Breast epithelium (tissue), 3 donors: Measurements from ENCODE around the gene PRSS38.

Experiments used
- POLR2A ChIP-seq: fragments of 450-650 bp; IDR thresholded peaks from one replicate; pipeline ENCODE4 v1.6.1; 2016; ENCODE audit warnings: antibody characterized with exemption, mild to moderate bottlenecking, moderate library complexity
- POLR2AphosphoS5 ChIP-seq, 3 donors: sonication (generic); formaldehyde crosslinking; IDR thresholded peaks; one replicate each; pipeline ENCODE4 v1.6.1; 2017; ENCODE audit warnings: antibody characterized with exemption in 3 of 3

DNA sequence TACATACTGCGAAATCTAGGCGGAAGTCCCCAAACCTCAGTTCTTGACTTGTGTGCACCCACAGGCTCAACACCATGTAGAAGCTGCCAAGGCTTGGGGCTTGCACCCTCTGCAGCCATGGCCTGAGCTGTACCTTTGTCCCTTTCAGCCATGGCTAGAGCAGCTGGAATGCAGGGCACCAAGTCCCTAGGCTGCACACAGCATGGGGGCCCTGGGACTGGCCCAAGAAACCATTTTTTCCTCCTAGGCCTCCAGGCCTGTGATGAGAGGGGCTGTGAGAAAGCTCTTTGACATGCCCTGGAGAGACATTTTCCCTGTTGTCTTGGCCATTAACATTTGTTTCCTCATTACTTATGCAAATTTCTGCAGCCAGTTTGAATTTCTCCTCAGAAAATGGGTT lies 1.5 kb upstream of the PRSS38 start:
- no peak for TF ChIP-seq POLR2A
- TF ChIP-seq POLR2AphosphoS5 (IDR thresholded peaks at IDR 0.05), result no peak
